GM21528 (cell line): Measurements from ENCODE around the gene TRIM25.

Source experiments
- ATAC-seq: cut with Tn5 transposase; IDR thresholded peaks from one replicate; pipeline ENCODE4 v1.9.1; 2021; ENCODE audit warnings: mild to moderate bottlenecking, moderate library complexity; ENCODE audit not compliant: unreplicated experiment, low FRiP score

Gene TRIM25

DNA sequence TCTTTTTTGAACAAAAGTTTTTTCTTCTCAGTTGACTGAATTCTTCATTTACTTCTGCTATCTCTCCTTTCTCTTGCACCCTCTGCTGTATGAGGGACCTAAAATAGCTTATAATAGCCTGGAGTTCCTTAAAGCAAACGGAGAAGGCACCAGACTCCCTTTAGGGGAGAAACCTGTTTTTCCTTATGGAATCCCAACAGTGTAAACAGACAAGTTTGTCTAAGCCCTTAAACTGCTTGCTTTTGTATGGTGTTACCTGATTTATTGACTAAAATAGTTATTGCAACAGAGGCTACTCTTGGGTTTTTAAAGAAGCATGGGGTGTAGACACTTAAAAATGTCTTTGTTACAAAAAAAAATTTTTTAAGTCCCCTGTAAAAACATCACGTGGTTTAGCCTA lies 12.9 kb upstream of the TRIM25 start:
- no peak for ATAC-seq

GRCh38 chr17:56926270-56926669 lies 12.4 kb upstream of the TRIM25 start:
- no peak for ATAC-seq

GRCh38 chr17:56925088-56925487 lies 11.2 kb upstream of the TRIM25 start:
- ATAC-seq, result no peak

DNA sequence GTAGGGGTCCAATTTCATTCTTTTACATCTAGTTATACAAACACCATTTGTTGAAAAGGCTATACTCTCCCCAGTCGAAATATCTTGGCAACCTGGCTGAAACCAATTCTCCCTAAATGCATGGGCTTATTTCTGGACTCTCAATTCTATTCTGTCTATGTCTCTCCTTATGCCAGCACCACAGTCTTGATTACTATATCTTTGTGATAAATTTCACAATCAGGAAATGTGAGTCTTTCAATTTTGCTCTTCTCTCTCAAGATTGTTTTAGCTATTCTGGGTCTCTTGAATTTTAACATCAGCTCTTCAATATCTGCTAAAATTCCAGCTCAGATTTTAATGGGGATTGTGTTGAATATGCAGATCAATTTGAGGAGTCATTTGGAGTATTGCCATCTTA lies 5.9 kb upstream of the TRIM25 start:
- no peak for ATAC-seq

DNA sequence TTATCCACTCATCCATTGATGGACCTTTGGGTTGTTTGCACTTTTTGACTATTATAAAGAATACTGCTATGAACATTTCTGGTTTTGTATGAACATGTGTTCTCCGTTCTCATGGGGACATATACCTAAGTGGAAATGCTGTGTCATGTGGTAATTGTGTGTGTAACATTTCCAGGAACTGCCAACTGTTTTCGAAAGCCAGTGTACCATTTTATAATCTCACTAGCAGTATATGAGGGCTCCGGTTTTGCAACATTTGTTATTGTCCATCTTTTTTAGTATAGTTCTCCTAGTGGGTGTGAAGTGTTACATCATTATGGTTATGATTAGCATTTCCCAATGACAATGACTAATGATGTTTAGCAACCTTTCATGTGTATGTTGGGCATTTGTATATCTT lies 5.1 kb upstream of the TRIM25 start:
- no peak for ATAC-seq

DNA sequence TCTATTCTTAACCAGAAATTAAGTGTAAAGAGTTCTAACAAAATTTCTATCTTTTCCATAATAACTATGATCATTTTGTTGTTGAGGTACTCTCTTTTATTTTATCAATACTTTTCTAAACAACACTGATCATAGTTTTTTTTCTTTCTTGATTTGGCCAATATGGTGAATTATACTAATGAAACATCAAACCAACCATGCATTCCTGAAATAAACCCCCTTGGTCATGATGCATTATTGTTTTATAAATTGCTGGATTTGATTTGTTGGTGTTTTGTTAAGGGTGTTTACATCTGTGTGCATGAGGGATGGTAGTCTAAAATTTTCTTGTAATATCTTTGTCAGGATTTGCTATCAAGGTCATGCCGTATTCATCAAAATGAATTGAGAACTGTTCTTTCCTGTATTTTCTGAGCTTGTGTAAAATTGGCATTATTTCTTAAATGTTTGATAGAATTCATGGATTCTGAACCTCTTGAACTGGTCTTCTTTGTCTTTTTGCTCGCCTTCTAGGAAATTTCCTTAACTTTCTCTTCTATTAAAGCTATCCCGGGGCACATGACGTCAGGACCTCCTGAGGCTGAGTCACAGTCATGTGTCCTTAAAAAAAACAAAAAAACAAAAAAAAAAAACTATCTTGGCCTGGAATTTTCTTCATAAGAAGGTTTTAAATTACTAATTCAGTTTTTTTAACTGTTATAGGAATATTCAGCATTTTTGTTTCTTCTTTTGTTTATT lies 3.9 kb upstream of the TRIM25 start:
- no peak for ATAC-seq

DNA sequence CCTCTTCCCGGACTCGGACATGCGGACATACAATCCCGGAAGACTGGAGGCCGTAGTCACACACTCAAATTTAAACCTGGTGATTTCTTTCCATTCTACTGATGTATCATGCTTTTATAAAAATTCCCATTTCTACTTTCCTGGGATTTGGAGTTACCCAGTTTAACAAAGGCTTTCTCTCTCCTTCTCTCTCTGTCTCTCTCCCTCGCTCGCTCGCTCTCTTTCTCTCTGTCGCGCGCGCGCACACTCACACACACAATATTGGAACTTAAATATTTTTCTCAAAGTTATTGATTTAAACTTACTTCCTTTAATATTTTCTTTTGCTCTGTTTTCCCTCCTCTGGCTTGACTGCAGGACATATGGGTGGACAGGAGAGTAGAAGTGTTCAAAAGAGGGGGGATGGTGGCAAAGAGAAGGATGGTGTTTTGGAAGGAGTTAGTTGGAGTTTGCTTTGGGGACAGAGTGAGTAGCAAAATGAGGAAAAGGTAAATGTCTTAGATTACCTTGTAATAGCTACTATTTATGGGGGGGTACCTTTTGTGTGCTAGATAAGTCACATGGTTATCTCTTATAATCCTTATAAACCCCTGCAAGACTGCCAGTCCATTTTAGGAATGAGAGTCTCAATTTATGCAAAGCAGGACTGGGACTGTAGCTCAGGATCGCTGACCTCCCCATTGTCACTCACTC lies 878 bp upstream of the TRIM25 start:
- no peak for ATAC-seq

DNA sequence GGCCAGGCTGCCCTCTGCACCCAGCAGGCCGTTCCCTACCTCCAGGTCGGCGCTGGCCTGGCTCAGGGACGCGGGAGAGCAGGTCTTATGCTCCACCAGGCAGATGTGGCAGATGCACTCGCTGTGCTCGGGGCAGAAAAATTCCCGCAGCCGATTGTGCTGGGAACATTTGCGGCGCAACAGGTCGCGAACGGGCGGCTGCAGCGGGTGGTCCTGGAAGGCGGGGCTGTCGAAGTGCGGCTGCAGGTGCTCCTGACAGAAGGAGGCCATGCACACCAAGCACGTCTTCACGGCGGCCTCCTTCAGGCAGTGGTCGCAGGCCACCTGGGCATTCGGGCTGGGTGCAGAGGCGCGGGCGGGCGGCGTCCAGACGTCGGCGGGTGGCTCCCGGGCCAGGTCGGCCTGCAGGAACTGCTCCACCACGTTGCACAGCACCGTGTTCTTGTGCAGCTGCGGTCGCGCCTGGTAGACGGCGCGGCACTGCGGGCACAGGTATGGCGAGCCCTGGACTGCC lies 439 bp downstream of the TRIM25 start:
- ATAC-seq, result peak; percentile 36

DNA sequence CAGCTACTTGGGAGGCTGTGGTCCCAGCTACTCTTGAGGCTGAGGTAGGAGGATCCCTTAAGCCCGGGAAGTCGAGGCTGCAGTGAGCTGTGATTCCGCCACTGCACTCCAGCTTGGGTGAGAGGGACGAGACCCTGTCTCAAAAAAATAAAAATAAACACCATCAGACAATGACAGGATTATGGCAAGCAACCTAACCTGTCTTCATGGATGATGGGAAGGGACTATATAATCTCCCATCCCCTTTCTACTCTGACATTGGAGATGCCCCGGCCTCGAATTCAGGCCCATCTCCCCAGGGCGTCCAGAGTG lies 893 bp downstream of the TRIM25 start:
- ATAC-seq, result no peak

DNA sequence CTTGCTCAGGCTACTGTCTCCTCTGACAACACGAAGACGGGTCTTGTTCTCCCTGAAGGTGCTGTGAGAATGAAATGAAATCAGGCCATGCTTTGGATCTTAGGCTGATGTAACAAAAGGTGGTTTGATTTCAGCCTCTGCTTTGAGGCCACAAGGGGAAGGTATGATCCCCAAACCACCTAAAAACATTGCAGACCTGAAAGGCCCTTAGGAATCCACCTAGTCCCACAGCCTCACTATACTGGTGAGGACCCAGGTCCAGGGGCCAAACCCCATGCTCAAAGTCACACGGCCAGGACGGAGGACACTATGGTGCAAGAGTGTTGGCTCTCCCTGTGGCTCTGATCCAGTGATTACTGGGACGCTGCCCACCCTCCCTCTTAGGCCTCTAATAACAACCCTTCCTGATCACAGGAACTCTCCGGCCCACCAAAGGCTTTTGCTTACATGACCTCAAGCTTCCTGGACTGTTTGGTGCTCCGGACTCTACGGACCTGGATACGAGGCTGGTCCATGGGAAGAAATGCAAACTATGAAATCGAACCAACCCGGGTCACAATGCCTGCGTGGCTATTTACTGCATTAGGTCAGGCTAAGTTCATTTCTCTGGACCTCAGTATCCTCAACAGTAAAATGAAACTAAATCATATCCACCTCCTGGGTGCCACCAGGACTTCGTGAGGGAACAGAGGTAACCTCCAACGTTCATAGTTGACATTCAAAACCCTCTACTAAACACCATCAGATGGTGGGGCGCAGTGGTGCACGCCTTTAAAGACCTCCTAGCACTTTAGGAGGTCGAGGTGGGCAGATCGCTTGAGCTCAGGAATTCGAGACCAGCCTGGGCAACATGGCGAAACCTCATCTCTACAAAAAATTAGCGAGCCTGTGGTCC lies 1.5 kb downstream of the TRIM25 start:
- no peak for ATAC-seq

- ATAC-seq, result no peak
Observed at GRCh38 chr17:56910509-56911235, 3.2 kb downstream of the TRIM25 start.

GRCh38 chr17:56909742-56910508 lies 3.9 kb downstream of the TRIM25 start:
- no peak for ATAC-seq

DNA sequence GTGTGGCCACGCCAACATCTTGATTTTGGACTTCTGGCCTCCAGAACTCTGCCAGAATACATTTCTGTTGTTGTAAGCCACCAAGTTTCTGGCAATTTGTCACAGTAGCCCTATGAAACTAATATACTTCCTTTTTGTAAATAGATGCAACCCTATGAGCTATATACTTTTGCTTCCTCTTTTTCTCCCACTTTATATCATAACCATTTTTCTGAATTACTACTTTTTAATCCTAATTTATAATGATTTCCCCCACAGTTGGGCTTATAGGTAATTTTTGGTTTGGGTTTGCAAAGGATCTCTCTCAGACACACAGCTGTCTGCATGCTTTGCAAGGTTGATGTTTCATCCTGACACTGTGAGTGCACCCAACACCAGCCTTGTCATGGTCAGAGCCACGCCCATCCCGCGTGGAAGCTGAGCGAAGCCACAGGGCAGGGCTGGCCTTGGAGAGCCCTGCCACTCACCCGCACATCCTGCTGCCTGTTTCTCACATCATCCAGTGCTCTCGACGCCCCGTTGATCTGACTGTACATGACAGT lies 5.8 kb downstream of the TRIM25 start:
- peak; percentile 85 for ATAC-seq

GRCh38 chr17:56903560-56903959 lies 10.3 kb downstream of the TRIM25 start:
- no peak for ATAC-seq

DNA sequence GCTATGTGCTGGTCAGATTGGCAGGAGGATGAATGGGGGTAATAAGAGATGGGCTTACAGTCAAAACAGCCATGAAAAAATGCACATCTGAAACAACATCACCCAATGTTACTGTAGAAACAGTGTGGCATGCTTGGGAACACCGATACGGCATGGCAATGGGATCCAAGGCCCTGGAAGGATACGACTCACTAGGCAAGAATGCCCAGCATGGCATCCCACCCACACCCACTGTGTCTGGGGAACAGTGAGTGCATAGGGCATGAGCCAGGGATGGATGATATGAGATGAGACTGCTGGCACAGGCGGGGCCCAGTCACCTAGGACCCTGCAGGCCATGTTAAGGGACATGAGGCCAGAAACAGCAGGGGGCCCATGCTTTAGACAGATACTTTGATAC lies 11.5 kb downstream of the TRIM25 start:
- ATAC-seq, result no peak

DNA sequence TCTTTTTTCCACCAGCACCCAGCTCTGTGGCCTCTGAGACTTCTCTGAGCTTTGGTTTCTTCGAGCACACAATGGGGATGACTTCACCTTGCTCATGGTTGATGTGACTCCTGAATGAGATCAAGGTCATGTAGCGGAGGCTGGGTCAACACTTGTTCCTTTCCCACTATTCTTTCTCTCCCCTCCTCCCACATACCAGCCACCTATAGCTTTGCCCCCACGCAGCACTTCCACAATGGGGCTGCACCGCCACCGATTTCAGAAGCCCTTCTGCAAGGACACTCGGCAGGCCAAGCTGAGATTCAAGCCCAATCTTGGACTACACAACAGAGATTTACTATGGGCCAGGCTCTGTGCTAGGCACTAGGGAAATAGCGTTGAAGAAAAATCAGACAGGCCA lies 14.4 kb downstream of the TRIM25 start:
- no peak for ATAC-seq

DNA sequence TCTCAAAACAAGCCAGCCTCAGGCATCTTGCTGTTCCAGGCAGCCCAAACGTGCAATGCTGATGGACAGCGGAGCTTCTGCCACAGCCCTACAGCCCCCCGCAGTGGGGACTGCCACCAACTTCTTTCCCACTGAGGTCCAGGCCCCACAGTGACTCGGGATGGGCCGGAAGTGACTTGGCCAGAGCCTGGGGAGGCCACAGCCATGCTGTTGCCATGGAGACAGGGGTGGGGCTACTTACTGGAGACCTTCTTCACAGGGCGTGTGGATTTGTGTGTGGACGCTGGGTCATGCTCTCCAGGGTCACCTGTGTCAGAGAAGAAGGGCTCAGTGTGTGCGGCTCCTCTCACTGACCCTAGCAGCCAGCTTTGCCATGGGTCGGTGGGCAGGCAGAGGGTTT lies 15.0 kb downstream of the TRIM25 start:
- ATAC-seq, result no peak

DNA sequence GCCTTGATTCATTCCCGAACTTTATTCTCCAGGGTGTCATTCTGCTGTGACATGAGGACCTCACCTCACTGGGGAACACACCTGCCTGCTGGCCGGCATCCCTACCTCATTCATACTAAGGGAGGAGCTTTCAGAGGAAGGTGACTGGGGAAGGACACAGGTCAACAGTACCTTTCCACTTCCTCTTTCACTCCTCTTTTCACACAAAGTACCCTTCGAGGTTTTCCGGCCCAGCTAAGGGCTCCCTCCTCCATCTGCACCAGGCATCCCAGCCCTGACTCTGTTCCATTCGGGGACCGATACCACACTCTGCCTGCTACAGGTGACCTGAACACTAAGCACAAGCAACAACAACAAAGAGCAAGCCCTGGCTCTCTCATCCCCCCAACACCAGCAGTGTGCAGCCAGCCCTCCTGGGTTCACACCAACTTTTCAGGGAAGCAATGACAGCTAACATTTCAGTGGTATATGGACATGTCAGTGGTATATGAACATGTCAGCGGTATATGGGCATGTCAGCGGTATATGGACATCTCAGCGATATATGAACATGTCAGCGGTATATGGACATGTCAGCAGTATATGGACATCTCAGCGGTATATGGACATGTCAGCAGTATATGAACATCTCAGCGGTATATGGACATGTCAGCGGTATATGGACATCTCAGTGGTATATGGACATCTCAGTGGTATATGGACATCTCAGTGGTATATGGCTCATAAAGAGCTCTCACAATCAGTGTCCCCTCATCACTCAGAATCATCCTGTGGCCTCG lies 16.0 kb downstream of the TRIM25 start:
- no peak for ATAC-seq

DNA sequence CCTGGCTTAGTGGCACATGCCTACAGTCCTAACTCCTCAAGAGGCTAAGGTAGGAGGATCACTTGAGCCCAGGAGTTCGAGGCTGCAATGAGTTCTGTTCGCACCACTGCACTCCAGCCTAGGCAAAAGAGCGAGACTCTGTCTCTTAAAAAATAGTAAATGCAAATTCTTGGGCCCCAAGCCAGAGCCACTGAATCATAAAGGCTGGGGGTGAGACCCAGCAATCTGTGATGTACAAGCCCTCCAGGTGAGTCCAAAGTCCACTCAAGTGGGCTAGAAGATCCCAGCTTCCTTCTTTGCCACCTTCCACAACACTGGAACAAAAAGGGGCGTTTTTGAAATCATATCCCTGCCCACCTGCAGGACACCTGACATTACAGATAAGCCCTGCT lies 16.9 kb downstream of the TRIM25 start:
- no peak for ATAC-seq
